OCI-LY7 (cell line): Measurements from ENCODE around the gene PRLH. TPM values are rescaled to one million over a fixed set of nuclear protein-coding genes. Genes with fewer than 3 reads are reported as not detected.

Experiments used
- BruUV-seq: library from RNA; stranded (reverse); fragments of 400-500 nt; replicated peaks from 2 replicates; lab custom pipeline; 2021; lab: Mats Ljungman, UMichigan
- CTCF ChIA-PET: fragments of 300-600 bp; sonication (Branson Sonifier 250); formaldehyde crosslinking; loops from one replicate; lab custom pipeline; 2022; ENCODE audit warnings: antibody characterized with exemption; ENCODE audit not compliant: unreplicated experiment; lab: Charles Lee
- POLR2A ChIA-PET: fragments of 300-600 bp; sonication (Branson Sonifier 250); formaldehyde crosslinking; loops from one replicate; lab custom pipeline; 2022; ENCODE audit warnings: antibody characterized with exemption; lab: Charles Lee
- DNase-seq: peaks from one replicate; pipeline ENCODE4 v3.0.0-alpha.2; 2015; ENCODE audit warnings: low spot score
- H2AFZ ChIP-seq: fragments of 200-600 bp; sonication (generic), shearing (Covaris generic); 2 replicates; pipeline ENCODE4 v1.6.1; 2014; ENCODE audit warnings: mild to moderate bottlenecking, antibody characterized with exemption, low read length, moderate library complexity
- H3K27ac ChIP-seq: fragments of 200-600 bp; sonication (generic); 2 replicates; pipeline ENCODE4 v1.5.1; 2014; ENCODE audit warnings: mixed run types, low read depth, mild to moderate bottlenecking, moderate library complexity, low read length, inconsistent platforms; ENCODE audit not compliant: poor library complexity, severe bottlenecking
- H3K36me3 ChIP-seq: fragments of 200-600 bp; sonication (generic); 2 replicates; pipeline ENCODE4 v1.6.1; 2014; ENCODE audit warnings: mild to moderate bottlenecking, antibody characterized with exemption, low read length, moderate library complexity, mixed read lengths; ENCODE audit not compliant: insufficient read depth
- H3K4me1 ChIP-seq: fragments of 200-600 bp; sonication (generic); 2 replicates; pipeline ENCODE4 v1.5.1; 2014; ENCODE audit warnings: mild to moderate bottlenecking, low read length; ENCODE audit not compliant: insufficient read depth, poor library complexity, severe bottlenecking
- H3K4me2 ChIP-seq: fragments of 200-600 bp; sonication (generic); 2 replicates; pipeline ENCODE4 v1.6.1; 2014; ENCODE audit warnings: mild to moderate bottlenecking, low read length
- H3K4me3 ChIP-seq: fragments of 200-600 bp; sonication (generic); 2 replicates; pipeline ENCODE4 v1.5.1; 2014; ENCODE audit warnings: mild to moderate bottlenecking, low read depth, low read length; ENCODE audit not compliant: poor library complexity, severe bottlenecking
- H3K79me2 ChIP-seq: fragments of 200-600 bp; sonication (generic); 2 replicates; pipeline ENCODE4 v1.6.1; 2016; ENCODE audit warnings: low read depth, mild to moderate bottlenecking, low read length, moderate library complexity, mixed read lengths; ENCODE audit not compliant: insufficient read depth
- H3K9me2 ChIP-seq: fragments of 200-600 bp; sonication (generic); 2 replicates; pipeline ENCODE4 v1.6.1; 2016; ENCODE audit warnings: mild to moderate bottlenecking, low read length, mixed read lengths; ENCODE audit not compliant: insufficient read depth
- H3K9me3 ChIP-seq: fragments of 200-600 bp; sonication (generic); 2 replicates; pipeline ENCODE4 v1.6.1; 2014; ENCODE audit warnings: mild to moderate bottlenecking, mixed run types, low read length, mixed read lengths
- H4K20me1 ChIP-seq: fragments of 200-600 bp; sonication (generic); 2 replicates; pipeline ENCODE4 v1.6.1; 2014; ENCODE audit warnings: mild to moderate bottlenecking, antibody characterized with exemption, low read length, moderate library complexity, mixed read lengths; ENCODE audit not compliant: insufficient read depth
- EZH2phosphoT487 ChIP-seq: fragments of 200-600 bp; sonication (generic); IDR thresholded peaks from 2 replicates; pipeline ENCODE4 v1.6.1; 2018; ENCODE audit warnings: low read depth, borderline replicate concordance, mild to moderate bottlenecking, mixed run types, antibody characterized with exemption, low read length, moderate library complexity, mixed read lengths
- intact Hi-C: fragments of 100-400 bp; cut with micrococcal nuclease; formaldehyde crosslinking; loops from one replicate; pipeline ENCODE4 v1.10.0; 2022; ENCODE audit not compliant: unreplicated experiment
- total RNA-seq, 2 experiments: library from RNA; depleted of rRNA in 1 of 2; stranded (reverse); fragments of >200 nt in 1 of 2; shearing (Covaris generic) in 1 of 2; gene quantifications; 2 replicates each; pipeline ENCODE4 v1.2.3, GENCODE V29; 2014 to 2022
- TF ChIP-seq, protein P1 (sequence below): fragments of 200-600 bp; sonication (generic); conservative IDR thresholded peaks from 2 replicates; pipeline ENCODE4 v1.5.1; 2014; ENCODE audit warnings: mild to moderate bottlenecking, antibody characterized with exemption, low read length, moderate library complexity, mixed read lengths

The PRLH gene
- total RNA-seq, 2 experiments from 2014 or later, result not detected

DNA sequence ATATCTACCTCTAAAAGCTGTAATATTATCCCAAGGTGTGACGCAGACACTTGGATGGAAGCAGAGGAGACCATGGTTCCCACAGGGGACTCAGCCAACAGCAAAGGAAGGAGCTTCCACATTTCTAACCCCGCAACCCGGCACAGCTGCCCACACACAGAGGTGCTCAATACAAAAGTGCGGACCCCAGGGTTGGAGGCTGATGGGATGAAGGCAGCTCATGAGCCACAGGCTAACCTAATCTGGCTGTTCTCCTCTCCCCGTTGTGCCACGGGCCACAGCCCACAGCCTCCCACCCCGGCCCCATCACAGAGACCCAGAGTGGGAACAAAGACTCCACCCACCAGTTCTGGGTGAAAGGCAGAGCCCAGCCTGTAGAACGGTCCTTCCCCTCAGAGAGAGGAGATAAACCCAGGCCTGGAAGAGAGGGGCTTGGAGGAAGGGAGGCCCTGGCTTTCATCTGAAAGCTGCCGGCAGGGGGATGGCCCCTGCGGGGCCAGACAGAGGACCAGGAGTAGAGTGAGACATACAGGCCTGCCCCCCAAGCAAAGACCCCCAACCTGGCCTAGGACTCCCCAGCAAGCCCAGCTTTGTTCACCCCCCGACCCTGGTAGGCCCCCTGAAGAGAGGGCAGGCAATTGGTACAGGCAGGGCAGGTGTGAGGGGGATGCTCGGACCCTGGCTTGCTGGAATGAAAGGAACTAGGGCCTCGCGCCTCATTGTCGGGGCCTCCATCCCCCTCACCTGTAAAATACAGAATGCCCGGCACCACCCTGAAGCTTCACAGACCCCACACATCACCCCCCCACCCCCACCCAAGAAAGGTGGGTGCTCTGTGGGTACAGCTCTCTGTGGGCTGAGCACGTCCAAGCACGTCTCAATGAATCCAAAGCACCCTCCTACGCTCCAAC, 17.3 kb downstream of the PRLH start:
- Histone ChIP-seq H3K4me1 (no peaks in the 10 kb centered on the region), H3K9me2 (no peaks in the 10 kb centered on the region), H3K27ac (no peak overlapping the region), H3K79me2 (no peaks in the 10 kb centered on the region), H3K36me3 (no peaks in the 10 kb centered on the region), H3K9me3 (no peaks in the 10 kb centered on the region), H2AFZ (no peak overlapping the region), H3K4me3 (no peak overlapping the region), H4K20me1 (no peaks in the 10 kb centered on the region), H3K4me2 (no peak overlapping the region)
- ChIA-PET CTCF (interaction anchor here (0.6 kb wide), 1 partner anchor 497 kb away, joined by 3 read pairs; no protein-coding TSS in a partner anchor), POLR2A (no interaction called here)
- BruUV-seq, result no TSS peak
- intact Hi-C loops, result loop anchor here (10.0 kb wide), 1 partner anchor 191 kb away; no protein-coding TSS in a partner anchor
- TF ChIP-seq, protein P1, sequence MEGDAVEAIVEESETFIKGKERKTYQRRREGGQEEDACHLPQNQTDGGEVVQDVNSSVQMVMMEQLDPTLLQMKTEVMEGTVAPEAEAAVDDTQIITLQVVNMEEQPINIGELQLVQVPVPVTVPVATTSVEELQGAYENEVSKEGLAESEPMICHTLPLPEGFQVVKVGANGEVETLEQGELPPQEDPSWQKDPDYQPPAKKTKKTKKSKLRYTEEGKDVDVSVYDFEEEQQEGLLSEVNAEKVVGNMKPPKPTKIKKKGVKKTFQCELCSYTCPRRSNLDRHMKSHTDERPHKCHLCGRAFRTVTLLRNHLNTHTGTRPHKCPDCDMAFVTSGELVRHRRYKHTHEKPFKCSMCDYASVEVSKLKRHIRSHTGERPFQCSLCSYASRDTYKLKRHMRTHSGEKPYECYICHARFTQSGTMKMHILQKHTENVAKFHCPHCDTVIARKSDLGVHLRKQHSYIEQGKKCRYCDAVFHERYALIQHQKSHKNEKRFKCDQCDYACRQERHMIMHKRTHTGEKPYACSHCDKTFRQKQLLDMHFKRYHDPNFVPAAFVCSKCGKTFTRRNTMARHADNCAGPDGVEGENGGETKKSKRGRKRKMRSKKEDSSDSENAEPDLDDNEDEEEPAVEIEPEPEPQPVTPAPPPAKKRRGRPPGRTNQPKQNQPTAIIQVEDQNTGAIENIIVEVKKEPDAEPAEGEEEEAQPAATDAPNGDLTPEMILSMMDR, result no peak
- TF ChIP-seq EZH2phosphoT487, result no peak
- no peak for DNase-seq

DNA sequence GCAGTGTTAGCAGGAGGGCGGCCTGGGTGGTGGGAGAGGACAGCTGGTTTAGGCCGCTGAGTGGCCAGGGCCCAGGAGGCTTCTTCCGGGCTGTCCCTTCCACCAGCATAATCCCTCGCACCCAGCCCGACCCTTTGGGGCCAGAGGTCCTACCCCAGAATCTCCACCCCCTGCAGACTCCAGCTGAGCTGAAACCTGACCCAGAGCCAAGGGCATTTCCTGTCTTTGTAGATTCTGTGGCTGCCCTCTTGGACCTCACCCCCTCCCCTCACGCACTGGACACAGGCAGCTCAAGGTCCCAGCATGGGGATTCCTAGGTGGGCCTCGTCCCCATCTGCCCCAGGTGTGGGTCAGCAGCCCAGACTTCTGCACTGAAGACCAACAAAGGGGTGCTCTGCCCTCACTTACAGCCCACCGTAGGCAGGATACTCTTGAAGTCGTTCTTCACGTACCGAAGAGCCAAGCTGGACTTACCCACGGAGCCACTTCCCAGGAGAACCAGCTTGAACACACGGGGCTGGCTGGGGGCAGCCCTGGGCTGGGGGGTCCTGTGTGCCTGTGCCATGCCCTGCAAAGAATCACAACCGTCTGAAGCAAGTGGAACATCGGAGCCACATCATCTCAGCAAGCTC, 19.3 kb downstream of the PRLH start:
- Histone ChIP-seq H4K20me1 (no peaks in the 10 kb centered on the region), H2AFZ (no peak overlapping the region), H3K9me3 (no peaks in the 10 kb centered on the region), H3K9me2 (no peaks in the 10 kb centered on the region), H3K4me3 (no peak overlapping the region), H3K4me2 (no peak overlapping the region), H3K79me2 (no peaks in the 10 kb centered on the region), H3K36me3 (no peaks in the 10 kb centered on the region), H3K27ac (no peak overlapping the region), H3K4me1 (no peaks in the 10 kb centered on the region)
- no peak for DNase-seq
- intact Hi-C loops, result loop anchor here (10.0 kb wide), 1 partner anchor 189 kb away; no protein-coding TSS in a partner anchor
- no peak for TF ChIP-seq EZH2phosphoT487
- TF ChIP-seq, protein P1, result no peak
- CTCF ChIA-PET, result no interaction called here
- POLR2A ChIA-PET, result no interaction called here
- no TSS peak for BruUV-seq
